Measurements from ENCODE around the gene SH3PXD2A.

The SH3PXD2A gene

DNA sequence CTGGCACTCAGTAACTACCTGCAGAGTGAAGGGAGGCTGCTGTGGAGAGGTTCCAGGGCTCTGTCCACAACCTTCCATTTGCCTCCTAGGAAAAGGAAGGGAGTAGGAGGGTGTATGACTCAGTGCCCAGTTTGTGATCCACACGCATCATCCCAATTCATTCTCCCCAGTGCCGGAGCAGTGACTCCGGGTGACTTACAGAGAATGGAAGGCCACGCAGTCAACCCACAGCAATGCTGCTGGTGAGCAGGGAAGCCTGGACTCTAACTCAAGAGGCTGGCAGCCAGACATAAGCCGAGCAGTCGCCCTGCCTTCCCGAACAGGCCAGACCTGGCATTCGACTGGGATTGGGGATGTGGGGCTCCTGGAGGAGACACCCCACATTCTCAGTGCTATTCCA is 139.9 kb downstream of the SH3PXD2A start:
- ATAC-seq (ENCODE audit: insufficient read depth, low read depth) = no peak
- H4K20me1 ChIP-seq (ENCODE audit: insufficient read depth, low read length) = no peaks in the 10 kb centered on the region
- no peak overlapping the region for H3K9ac ChIP-seq (ENCODE audit: low read depth, low read length)

DNA sequence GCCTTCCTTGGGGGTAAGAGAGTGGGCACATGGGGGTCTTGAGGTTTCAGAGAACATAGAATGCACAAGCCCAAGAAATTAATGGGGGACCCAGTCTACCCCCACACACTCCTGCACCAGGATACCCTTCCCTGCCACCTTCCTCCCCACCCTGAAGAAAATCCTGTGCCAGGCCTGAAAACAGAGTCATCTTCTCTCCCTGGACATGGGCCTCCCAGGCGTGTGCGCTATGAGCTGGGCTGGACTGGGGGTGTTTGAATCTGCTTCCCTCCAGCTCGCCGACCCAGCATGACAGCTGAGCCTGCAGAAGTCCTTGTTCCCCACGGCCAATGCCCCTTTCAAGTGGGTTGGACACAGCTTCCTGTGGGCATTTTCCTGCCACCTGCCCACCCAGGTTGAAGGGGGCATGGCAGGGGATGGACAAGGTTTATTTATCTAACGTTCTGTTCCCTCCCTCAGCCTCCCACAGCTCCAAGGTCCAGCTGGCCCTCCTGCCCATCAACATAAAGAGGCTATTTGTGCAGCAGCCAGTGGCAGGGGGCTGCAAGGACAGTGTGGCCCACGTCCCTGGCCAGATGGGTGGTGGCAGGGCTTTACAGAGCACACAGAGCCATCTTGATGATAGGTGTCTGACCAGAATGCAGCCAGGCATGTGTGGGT is 141.0 kb downstream of the SH3PXD2A start:
- H3K9me3 ChIP-seq (ENCODE audit: insufficient read depth, low read length, severe bottlenecking) = no peaks in the 10 kb centered on the region
- no peaks in the 10 kb centered on the region for H3K27me3 ChIP-seq (ENCODE audit: insufficient read depth, low read length, poor library complexity)
- DNase-seq (no peak), ATAC-seq (ENCODE audit: insufficient read depth, low read depth) (no peak)
- no peak overlapping the region for H3K4me2 ChIP-seq (ENCODE audit: insufficient read depth, low read length)
- H3K9ac ChIP-seq (ENCODE audit: low read depth, low read length) = no peak overlapping the region
- H3K79me2 ChIP-seq (ENCODE audit: insufficient read depth, low read length) = no peaks in the 10 kb centered on the region
- no peak overlapping the region for H3K27ac ChIP-seq (ENCODE audit: low read length)
- H3K4me1 ChIP-seq (ENCODE audit: insufficient read depth, low read length) = no peaks in the 10 kb centered on the region
- H4K20me1 ChIP-seq (ENCODE audit: insufficient read depth, low read length) = no peaks in the 10 kb centered on the region
- TF ChIP-seq, protein P1, sequence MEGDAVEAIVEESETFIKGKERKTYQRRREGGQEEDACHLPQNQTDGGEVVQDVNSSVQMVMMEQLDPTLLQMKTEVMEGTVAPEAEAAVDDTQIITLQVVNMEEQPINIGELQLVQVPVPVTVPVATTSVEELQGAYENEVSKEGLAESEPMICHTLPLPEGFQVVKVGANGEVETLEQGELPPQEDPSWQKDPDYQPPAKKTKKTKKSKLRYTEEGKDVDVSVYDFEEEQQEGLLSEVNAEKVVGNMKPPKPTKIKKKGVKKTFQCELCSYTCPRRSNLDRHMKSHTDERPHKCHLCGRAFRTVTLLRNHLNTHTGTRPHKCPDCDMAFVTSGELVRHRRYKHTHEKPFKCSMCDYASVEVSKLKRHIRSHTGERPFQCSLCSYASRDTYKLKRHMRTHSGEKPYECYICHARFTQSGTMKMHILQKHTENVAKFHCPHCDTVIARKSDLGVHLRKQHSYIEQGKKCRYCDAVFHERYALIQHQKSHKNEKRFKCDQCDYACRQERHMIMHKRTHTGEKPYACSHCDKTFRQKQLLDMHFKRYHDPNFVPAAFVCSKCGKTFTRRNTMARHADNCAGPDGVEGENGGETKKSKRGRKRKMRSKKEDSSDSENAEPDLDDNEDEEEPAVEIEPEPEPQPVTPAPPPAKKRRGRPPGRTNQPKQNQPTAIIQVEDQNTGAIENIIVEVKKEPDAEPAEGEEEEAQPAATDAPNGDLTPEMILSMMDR (IDR thresholded peaks at IDR 0.05; ENCODE audit: borderline replicate concordance, extremely low read depth, low read length, poor library complexity, severe bottlenecking) = no peak
- no peak for TF ChIP-seq EZH2 (IDR thresholded peaks at IDR 0.05; ENCODE audit: borderline replicate concordance, low read depth, low read length, severe bottlenecking)
- no peaks in the 10 kb centered on the region for H3K36me3 ChIP-seq (ENCODE audit: insufficient read depth, low read length)
- H3K4me3 ChIP-seq (ENCODE audit: low read depth in 1 of 2, low read length in 2 of 2) = no peak overlapping the region
- no peak overlapping the region for H2AFZ ChIP-seq (ENCODE audit: low read depth, low read length)

More for the DNA sequence above, 139.9 kb downstream of the SH3PXD2A start:
- H3K27me3 ChIP-seq (ENCODE audit: insufficient read depth, low read length, poor library complexity) = no peaks in the 10 kb centered on the region
- H2AFZ ChIP-seq (ENCODE audit: low read depth, low read length) = no peak overlapping the region
- H3K4me3 ChIP-seq (ENCODE audit: low read depth in 1 of 2, low read length in 2 of 2) = no peak overlapping the region
- no peak for TF ChIP-seq EZH2 (IDR thresholded peaks at IDR 0.05; ENCODE audit: borderline replicate concordance, low read depth, low read length, severe bottlenecking)
- TF ChIP-seq, protein P1 (IDR thresholded peaks at IDR 0.05; ENCODE audit: borderline replicate concordance, extremely low read depth, low read length, poor library complexity, severe bottlenecking) = no peak
- no peaks in the 10 kb centered on the region for H3K4me1 ChIP-seq (ENCODE audit: insufficient read depth, low read length)
- H3K79me2 ChIP-seq (ENCODE audit: insufficient read depth, low read length) = no peaks in the 10 kb centered on the region
- no peaks in the 10 kb centered on the region for H3K9me3 ChIP-seq (ENCODE audit: insufficient read depth, low read length, severe bottlenecking)
- DNase-seq = no peak
- no peak overlapping the region for H3K4me2 ChIP-seq (ENCODE audit: insufficient read depth, low read length)
- H3K36me3 ChIP-seq (ENCODE audit: insufficient read depth, low read length) = no peaks in the 10 kb centered on the region
- H3K27ac ChIP-seq (ENCODE audit: low read length) = no peak overlapping the region

DNA sequence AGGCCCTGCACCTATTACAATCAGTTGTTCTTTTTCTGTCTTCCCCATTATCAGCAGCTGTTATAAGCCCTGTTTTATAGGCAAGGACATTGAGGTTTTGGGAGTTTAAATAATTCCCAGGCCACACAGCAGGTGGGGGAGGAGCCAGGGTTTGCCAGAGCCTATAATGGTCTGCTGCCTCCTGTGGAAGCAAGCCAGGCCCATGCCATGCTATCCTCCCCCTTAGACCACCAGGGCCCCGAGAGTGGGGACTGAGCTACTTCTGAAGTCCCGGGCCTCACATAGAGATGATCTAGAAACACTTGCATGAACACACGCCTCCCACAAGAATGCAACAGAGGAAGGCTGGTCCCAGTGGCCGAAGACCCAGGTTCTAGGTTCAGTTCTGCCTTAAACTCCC is 141.7 kb downstream of the SH3PXD2A start:
- Histone ChIP-seq H3K27me3 (ENCODE audit: insufficient read depth, low read length, poor library complexity) (no peaks in the 10 kb centered on the region), H3K9me3 (ENCODE audit: insufficient read depth, low read length, severe bottlenecking) (no peaks in the 10 kb centered on the region), H3K4me3 (ENCODE audit: low read depth in 1 of 2, low read length in 2 of 2) (no peak overlapping the region), H3K27ac (ENCODE audit: low read length) (no peak overlapping the region), H3K36me3 (ENCODE audit: insufficient read depth, low read length) (no peaks in the 10 kb centered on the region), H3K9ac (ENCODE audit: low read depth, low read length) (no peak overlapping the region), H3K79me2 (ENCODE audit: insufficient read depth, low read length) (no peaks in the 10 kb centered on the region), H4K20me1 (ENCODE audit: insufficient read depth, low read length) (0 out of 2 replicates have a peak, but pooled peaks cover 3% of the 10 kb centered on the region), H3K4me1 (ENCODE audit: insufficient read depth, low read length) (no peaks in the 10 kb centered on the region), H2AFZ (ENCODE audit: low read depth, low read length) (no peak overlapping the region), H3K4me2 (ENCODE audit: insufficient read depth, low read length) (no peak overlapping the region)
- TF ChIP-seq EZH2 (IDR thresholded peaks at IDR 0.05; ENCODE audit: borderline replicate concordance, low read depth, low read length, severe bottlenecking) = no peak
- TF ChIP-seq, protein P1 (IDR thresholded peaks at IDR 0.05; ENCODE audit: borderline replicate concordance, extremely low read depth, low read length, poor library complexity, severe bottlenecking) = no peak
- no peak for ATAC-seq (ENCODE audit: insufficient read depth, low read depth)
- no peak for DNase-seq

All from DND-41 (cell line).